AG09309 (cell line): ENCODE data around the gene ARFGAP3.
A peak's percentile ranks its signal among the peaks of the same experiment; 100 is the strongest.

Experiments used
- DNase-seq: peaks from one replicate; pipeline ENCODE4 v3.0.0-alpha.2; 2010; ENCODE audit warnings: low read depth
- H3K4me3 ChIP-seq: 2 replicates; pipeline ENCODE4 v1.5.1; 2011; ENCODE audit warnings: mild to moderate bottlenecking, low read depth, low read length, moderate library complexity; ENCODE audit not compliant: control insufficient read depth
- CTCF ChIP-seq: IDR thresholded peaks from 2 replicates; pipeline ENCODE4 v1.5.1; 2011; ENCODE audit warnings: mild to moderate bottlenecking, low read depth, low read length, inconsistent platforms; ENCODE audit not compliant: insufficient read depth, control insufficient read depth; ENCODE audit errors: missing control alignments

Gene ARFGAP3

GRCh38 chr22:42794551-42795510, 62.2 kb downstream of the ARFGAP3 start:
- no peak overlapping the region for H3K4me3 ChIP-seq
- peak; percentile 21 for TF ChIP-seq CTCF
- DNase-seq = no peak

DNA sequence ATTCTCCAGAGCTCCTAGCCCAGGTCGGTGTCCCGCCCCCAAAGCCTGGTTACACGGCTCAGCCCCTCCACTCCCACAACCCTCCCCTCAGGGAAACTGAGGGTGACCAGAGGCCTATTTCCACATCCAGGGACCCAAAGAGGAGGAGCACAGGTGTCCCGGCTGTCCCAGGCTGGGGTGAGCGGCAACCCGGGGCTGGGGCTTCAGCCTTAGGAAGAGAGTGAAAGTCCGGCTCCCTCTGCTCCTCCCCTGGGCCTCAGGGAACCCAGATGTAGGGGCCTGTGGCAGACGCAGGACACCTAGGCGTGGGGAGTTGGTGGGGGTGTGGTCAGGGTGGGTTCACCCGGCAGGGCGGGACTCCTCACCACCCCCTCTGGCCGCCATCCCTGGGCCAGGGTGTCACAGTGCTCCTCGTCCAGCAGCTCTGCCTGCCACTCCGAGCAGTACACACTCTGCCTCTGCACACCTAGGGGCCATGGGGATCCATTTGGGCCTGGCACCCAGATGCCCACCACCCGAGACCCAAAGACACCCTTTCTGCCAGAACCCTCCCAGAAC, 63.1 kb downstream of the ARFGAP3 start:
- H3K4me3 ChIP-seq = no peak overlapping the region
- no peak for DNase-seq
- TF ChIP-seq CTCF = no peak

DNA sequence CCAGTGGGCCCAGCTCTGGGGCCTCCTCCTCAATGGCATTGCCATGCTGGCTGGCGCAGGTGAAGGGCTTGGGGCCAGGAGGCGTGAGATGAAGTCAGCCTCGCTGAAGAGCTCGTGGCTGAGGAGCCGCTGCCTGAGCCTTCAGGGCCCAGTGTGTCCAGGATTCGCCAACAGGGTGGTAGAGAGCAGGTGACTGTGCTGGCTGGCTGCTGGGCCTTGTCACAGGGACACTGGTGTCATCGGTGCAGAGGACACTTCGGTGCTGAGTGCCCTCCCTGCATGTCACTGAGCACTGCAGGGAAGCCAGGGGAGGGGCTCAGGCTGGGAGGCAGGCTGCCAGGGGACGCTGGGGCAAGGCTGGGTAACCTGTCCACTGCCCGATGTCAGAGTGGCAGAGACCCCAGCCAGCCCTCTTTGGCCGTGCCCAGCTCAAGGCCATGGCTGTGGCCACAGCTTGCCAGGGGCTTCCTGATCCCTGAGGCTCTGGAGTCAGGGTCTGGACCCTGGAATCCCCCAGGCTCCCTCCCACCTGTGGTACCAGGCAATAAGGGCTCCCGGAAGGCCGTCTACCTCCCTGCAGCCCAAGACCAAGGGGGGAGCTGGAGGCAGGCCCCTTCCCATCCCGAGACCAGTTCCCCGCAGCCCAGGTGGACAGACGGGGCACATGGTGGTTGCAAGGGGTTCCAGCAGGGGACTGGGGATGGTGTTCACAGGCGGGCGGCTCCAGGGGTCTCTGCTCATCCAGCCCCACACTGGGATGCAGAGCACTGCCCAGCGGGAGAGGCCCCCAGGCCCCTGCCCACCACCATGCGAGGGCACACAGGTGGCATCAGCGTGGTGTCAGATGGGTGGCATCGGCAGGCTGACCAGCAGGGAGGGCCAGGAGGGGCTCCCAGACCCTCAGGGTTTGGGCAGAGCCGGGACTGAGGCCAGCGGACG, 63.9 kb downstream of the ARFGAP3 start:
- no peak for DNase-seq
- TF ChIP-seq CTCF = no peak
- no peak overlapping the region for H3K4me3 ChIP-seq

GRCh38 chr22:42792453-42792908, 64.6 kb downstream of the ARFGAP3 start:
- no peak overlapping the region for H3K4me3 ChIP-seq
- no peak for TF ChIP-seq CTCF
- DNase-seq = no peak

DNA sequence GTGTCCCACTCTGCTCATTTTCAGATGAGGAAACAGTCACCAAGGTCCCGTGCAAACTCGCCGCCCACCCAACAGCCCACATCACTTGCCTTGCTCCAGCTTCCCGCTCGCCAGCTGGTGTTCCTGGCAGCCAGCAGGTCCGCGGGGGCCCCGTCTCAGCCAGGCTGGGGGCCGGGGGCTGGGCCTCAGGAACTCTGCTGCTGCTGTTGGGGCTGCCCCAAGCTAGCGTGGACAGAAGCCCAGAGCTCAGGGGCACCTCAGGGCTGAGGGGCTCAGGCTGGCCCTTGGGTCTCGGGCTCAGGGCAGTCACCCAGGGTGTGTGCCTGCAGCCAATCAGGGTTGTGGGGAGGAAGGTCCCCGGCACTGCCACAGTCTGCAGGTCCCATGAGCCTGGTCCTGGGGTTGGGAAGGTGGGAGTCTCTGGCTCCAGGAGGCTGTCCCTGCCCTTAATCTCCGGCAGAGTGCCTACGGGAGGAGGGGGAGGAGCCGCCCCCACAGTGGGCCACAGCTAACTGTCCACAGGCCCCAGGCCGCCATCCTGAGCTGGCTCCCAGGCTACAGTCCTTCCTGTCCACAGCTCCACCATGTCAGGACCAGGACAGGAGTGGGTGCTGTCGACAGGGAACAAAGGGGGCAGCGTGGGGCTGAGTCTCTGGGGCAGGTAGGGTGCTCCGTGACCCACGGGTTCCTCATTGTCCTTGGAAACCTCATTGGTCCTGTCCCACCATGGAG, 65.2 kb downstream of the ARFGAP3 start:
- no peak overlapping the region for H3K4me3 ChIP-seq
- no peak for TF ChIP-seq CTCF
- DNase-seq = no peak
